Right lobe of liver (tissue), 6 donors: ENCODE results near the gene GRB10. TPM values are rescaled to one million over a fixed set of nuclear protein-coding genes. Genes with fewer than 3 reads are reported as not detected.
A peak's percentile ranks its signal among the peaks of the same experiment; 100 is the strongest.
"Not testable (repeated sequence)": the region's sequence is repeated elsewhere in the genome, so short reads cannot be mapped to it uniquely, and the experiment has no call there.

Source experiments
- ATAC-seq, 4 donors: fragments of 200-7000 bp; cut with Tn5 transposase; one replicate each; pipeline ENCODE4 v1.9.1; 2020; ENCODE audit warnings: mild to moderate bottlenecking in 4 of 4, moderate library complexity in 4 of 4
- DNase-seq, 3 donors: peaks; one replicate each; pipeline ENCODE4 v3.0.0-alpha.2; 2020
- H3K27ac ChIP-seq, 3 donors: fragments of 200-600 bp; one replicate each; pipeline ENCODE4 v1.8.0; 2022
- H3K27me3 ChIP-seq, 2 donors: fragments of 200-600 bp; one replicate each; pipeline ENCODE4 v1.8.0; 2022
- H3K36me3 ChIP-seq, 4 donors: fragments of 200-600 bp; sonication (generic) in 1 of 4; one replicate each; pipeline versions ENCODE4 v1.5.1 to v1.8.0; 2017 to 2022; ENCODE audit warnings: control low read depth in 1 of 4
- H3K4me1 ChIP-seq, 4 donors: fragments of 200-600 bp; sonication (generic) in 1 of 4; one replicate each; pipeline versions ENCODE4 v1.5.1 to v1.8.0; 2017 to 2022; ENCODE audit warnings: control low read depth in 1 of 4
- H3K4me3 ChIP-seq, 3 donors: fragments of 200-600 bp; one replicate each; pipeline ENCODE4 v1.8.0; 2022
- H3K9me3 ChIP-seq, 4 donors: fragments of 200-600 bp; sonication (generic) in 1 of 4; one replicate each; pipeline versions ENCODE4 v1.5.1 to v1.8.0; 2017 to 2022; ENCODE audit warnings: control low read depth in 1 of 4
- CTCF ChIP-seq, 4 donors: fragments of 200-600 bp in 3 of 4; fragments of 450-650 bp in 1 of 4; IDR thresholded peaks; one replicate each; pipeline versions ENCODE4 v1.5.1 to v1.8.0; 2016 to 2022; ENCODE audit warnings: antibody characterized with exemption in 4 of 4, mild to moderate bottlenecking in 2 of 4
- POLR2A ChIP-seq: fragments of 450-650 bp; IDR thresholded peaks from one replicate; pipeline ENCODE4 v1.6.1; 2017; ENCODE audit warnings: antibody characterized with exemption, mild to moderate bottlenecking
- WGBS: methylation state at CpG from one replicate; pipeline ENCODE4 v1.1.6; 2018; ENCODE audit warnings: low coverage, low lambda C conversion rate; ENCODE audit not compliant: insufficient coverage; ENCODE audit errors: missing lambda C conversion rate; 5-methylcytosine and 5-hydroxymethylcytosine counted together
- intact Hi-C, 2 donors: fragments of 100-400 bp; cut with DNase I; formaldehyde crosslinking; loops; one replicate each; pipeline versions ENCODE4 v1.11.2 to v1.14.1; 2022
- total RNA-seq, 6 experiments: library from RNA; depleted of rRNA in 2 of 6; stranded (reverse); fragments of >200 nt in 2 of 6; fragmentation: NEBNext Ultra II Directional in 3 of 6; extraction: Animal tissue kit (Norgen Biotek cat#: 25700) in 3 of 6; gene quantifications; one replicate each; pipeline versions ENCODE4 v1.1.0 to v1.2.4, GENCODE V29; 2016 to 2023
- donor health status: DM: no; HTN: yes; CAD: no.
- donor health status: DM: no; HTN: no; CAD: no.
- donor health status: DM: no; HTN: no; CAD: no.
- donor health status: DM: no; HTN: yes; CAD: no.
- donor health status: DM: no; HTN: yes; CAD: no.

Gene GRB10
- total RNA-seq, 6 experiments from 2014 or later = 24.9 to 55.5 (median 40.0) TPM

DNA sequence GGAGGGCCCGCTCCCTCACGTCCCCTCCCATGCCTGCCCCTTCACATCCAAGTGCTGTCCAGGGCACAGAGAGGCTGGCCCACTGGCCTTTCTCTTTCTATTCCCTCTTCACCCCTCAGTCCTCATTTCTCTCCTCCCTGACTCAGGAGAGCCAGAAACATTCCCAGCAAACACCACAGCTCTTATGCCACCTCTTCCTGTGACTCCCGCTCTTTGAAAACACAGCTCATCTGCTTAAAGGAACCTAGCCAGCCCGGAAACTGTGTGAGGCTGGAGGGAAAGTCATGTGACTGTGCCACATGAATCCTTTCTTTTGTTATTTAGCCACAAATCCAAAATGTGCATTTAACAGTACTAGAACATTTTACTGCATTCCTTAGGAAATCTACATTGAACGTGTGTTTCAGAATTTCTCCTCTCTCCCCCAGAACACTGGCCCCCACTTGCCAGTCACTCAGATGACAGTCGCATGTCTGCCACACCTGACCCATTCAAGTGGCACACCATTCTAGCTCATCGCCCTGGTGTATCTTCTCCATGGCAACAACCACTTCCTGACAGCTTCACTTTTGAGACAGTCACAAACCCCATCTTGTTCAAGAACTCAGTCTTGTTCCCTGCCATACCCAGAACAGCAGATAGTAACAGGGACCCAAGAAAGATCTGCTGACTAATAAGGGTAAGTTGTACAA is 42.8 kb downstream of the GRB10 start:
- Histone ChIP-seq H3K4me3 (no peak overlapping the region), H3K27me3 (no peaks in the 10 kb centered on the region), H3K36me3 (no peaks in the 10 kb centered on the region), H3K9me3 (no peaks in the 10 kb centered on the region), H3K27ac (peak overlapping the region; percentile 12 to 77 (median 62)), H3K4me1 (peaks cover 0 to 22% (median 11%) of the 10 kb centered on the region in 4 donors)
- DNase-seq (no peak), ATAC-seq (peak; percentile 37 to 73 (median 66))
- no peak for TF ChIP-seq POLR2A
- no peak for TF ChIP-seq CTCF (IDR thresholded peaks at IDR 0.05)
- WGBS = 60% methylated on average over 5 of the region's 7 CpGs
- intact Hi-C loops = no loop called here

DNA sequence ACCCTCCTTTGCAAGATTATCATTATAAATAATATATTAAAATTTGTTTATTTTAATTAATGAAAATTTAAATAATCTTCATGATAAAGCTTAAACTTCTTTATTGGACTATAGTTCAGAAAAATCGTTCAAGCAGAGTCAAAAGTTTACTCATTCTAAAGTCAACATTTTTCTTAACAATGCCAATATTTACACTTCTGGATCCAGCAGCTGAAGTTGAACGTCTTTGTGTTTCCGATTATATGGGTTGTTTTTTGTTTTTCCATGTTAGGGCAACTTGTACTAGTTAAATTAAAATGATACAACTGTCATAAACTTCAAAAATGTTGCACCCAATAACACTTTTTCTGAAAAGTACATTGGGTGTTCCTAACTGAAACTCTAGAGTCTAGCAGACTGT is 43.8 kb downstream of the GRB10 start:
- DNase-seq (no peak), ATAC-seq (peak; percentile 74 to 81 (median 77))
- 22% methylated on average over 3 of the region's 3 CpGs for WGBS
- Histone ChIP-seq H3K4me3 (no peak overlapping the region), H3K4me1 (peaks cover 0 to 24% (median 11%) of the 10 kb centered on the region in 4 donors), H3K27me3 (no peaks in the 10 kb centered on the region), H3K9me3 (no peaks in the 10 kb centered on the region), H3K36me3 (no peaks in the 10 kb centered on the region), H3K27ac (peak overlapping the region; percentile 9 to 77 (median 62))
- TF ChIP-seq POLR2A (no peak), CTCF (IDR thresholded peaks at IDR 0.05) (no peak)
- intact Hi-C loops = no loop called here

GRCh38 chr7:50735836-50736235 is 46.9 kb downstream of the GRB10 start:
- H3K4me3 ChIP-seq, H3K36me3 ChIP-seq, H3K27ac ChIP-seq, H3K27me3 ChIP-seq, DNase-seq, H3K9me3 ChIP-seq, intact Hi-C loops, ATAC-seq: not testable (repeated sequence)
- H3K4me1 ChIP-seq = peaks cover 0 to 43% (median 15%) of the 10 kb centered on the region in 4 donors
- 74% methylated on average over 5 of the region's 8 CpGs for WGBS

DNA sequence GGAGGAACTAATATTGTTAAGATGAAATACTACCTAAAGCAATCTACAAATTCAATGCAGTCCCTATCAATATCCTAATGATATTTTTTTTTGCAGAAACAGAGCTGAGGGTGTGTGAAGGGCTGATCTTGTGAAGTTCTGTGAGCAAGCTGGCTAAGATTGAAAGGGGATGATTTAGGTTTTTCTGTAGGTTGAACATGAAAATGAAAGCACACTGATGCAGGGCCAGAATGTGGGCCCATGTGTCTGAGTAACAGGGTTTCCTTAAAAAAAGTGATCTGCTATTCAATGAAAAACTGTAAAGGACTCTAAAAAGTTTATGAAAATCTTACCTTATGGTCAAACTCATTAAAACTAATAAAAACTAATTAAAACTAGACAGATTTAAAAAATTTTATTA is 47.4 kb downstream of the GRB10 start:
- DNase-seq (no peak), ATAC-seq (no peak)
- intact Hi-C loops = no loop called here
- H3K27me3 ChIP-seq = no peaks in the 10 kb centered on the region
- no peaks in the 10 kb centered on the region for H3K9me3 ChIP-seq
- peaks cover 0 to 46% (median 18%) of the 10 kb centered on the region in 4 donors for H3K4me1 ChIP-seq
- no peaks in the 10 kb centered on the region for H3K36me3 ChIP-seq
- TF ChIP-seq POLR2A (no peak), CTCF (IDR thresholded peaks at IDR 0.05) (no peak)
- no peak overlapping the region for H3K4me3 ChIP-seq
- no peak overlapping the region for H3K27ac ChIP-seq

DNA sequence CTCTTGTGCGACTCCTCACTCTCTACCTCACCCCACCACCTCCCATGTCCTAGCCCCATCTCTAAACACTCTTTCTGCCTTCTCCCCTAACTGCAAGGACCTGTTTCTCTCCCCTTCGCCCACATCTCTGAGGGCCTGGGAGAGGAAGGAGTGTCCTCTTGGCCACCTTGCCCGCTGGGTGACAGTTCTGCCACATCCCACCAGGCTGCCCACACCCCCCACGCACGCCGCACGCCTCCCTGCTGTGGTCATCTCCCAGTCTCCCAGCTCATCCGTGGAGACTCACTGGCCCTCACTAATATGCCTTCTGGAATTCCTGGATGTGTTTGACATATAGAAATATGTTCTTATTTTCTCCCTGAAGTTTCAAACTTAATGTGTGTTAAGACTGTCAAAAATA is 48.5 kb downstream of the GRB10 start:
- H3K27me3 ChIP-seq = no peaks in the 10 kb centered on the region
- TF ChIP-seq POLR2A = no peak
- TF ChIP-seq CTCF (IDR thresholded peaks at IDR 0.05) = no peak
- H3K27ac ChIP-seq = no peak overlapping the region
- peaks cover 0 to 43% (median 15%) of the 10 kb centered on the region in 4 donors for H3K4me1 ChIP-seq
- H3K36me3 ChIP-seq = no peaks in the 10 kb centered on the region
- H3K9me3 ChIP-seq = no peaks in the 10 kb centered on the region
- ATAC-seq (no peak), DNase-seq (no peak)
- 96% methylated on average over 8 of the region's 8 CpGs for WGBS
- H3K4me3 ChIP-seq = no peak overlapping the region
- intact Hi-C loops = no loop called here
